Natural killer cell (primary cell): ENCODE data around the gene TLE1. TPM values are rescaled to one million over a fixed set of nuclear protein-coding genes. Genes with fewer than 3 reads are reported as not detected.

ENCODE experiments used
- ATAC-seq, 3 donors: fragments of 150-1000 bp in 2 of 3; fragments of 200-7000 bp in 1 of 3; cut with Tn5 transposase; 1 replicate in 1 of 3; 2 replicates in 2 of 3; pipeline ENCODE4 v1.10.0; 2021; ENCODE audit warnings: mild to moderate bottlenecking in 2 of 3, moderate library complexity in 2 of 3
- DNase-seq, 2 donors: peaks; one replicate each; pipeline versions ENCODE4 v3.0.0 to v3.0.0-alpha.2; 2013 to 2021; ENCODE audit warnings: mixed read lengths in 1 of 2
- H3K27ac ChIP-seq: one replicate; pipeline ENCODE4 v1.5.1; 2013; ENCODE audit warnings: mild to moderate bottlenecking, low read length
- H3K27me3 ChIP-seq: one replicate; pipeline ENCODE4 v1.6.1; 2013; ENCODE audit warnings: low read length; ENCODE audit not compliant: control insufficient read depth, insufficient read depth
- H3K36me3 ChIP-seq: one replicate; pipeline ENCODE4 v1.6.1; 2013; ENCODE audit warnings: low read length; ENCODE audit not compliant: control insufficient read depth, insufficient read depth
- H3K4me1 ChIP-seq: one replicate; pipeline ENCODE4 v1.6.1; 2013; ENCODE audit warnings: low read length; ENCODE audit not compliant: control insufficient read depth, insufficient read depth
- H3K4me3 ChIP-seq: one replicate; pipeline ENCODE4 v1.5.1; 2013; ENCODE audit warnings: low read length
- H3K9me3 ChIP-seq: one replicate; pipeline ENCODE4 v1.6.1; 2013; ENCODE audit warnings: low read length; ENCODE audit not compliant: control insufficient read depth, insufficient read depth
- H3K27ac Mint-ChIP-seq, 2 donors: one replicate each; pipeline ENCODE4 v1.8.0; 2022; ENCODE audit warnings: mild to moderate bottlenecking in 2 of 2, mixed read lengths in 2 of 2, moderate library complexity in 1 of 2
- H3K27me3 Mint-ChIP-seq, 2 donors: one replicate each; pipeline ENCODE4 v1.8.0; 2022; ENCODE audit warnings: low read depth in 2 of 2, mixed read lengths in 2 of 2
- H3K36me3 Mint-ChIP-seq: one replicate; pipeline ENCODE4 v1.8.0; 2022; ENCODE audit warnings: mixed read lengths
- H3K4me1 Mint-ChIP-seq, 2 donors: one replicate each; pipeline ENCODE4 v1.8.0; 2022; ENCODE audit warnings: mixed read lengths in 2 of 2
- H3K4me3 Mint-ChIP-seq: one replicate; pipeline ENCODE4 v1.8.0; 2022; ENCODE audit warnings: mild to moderate bottlenecking, moderate library complexity, mixed read lengths
- H3K9me3 Mint-ChIP-seq, 2 donors: one replicate each; pipeline ENCODE4 v1.8.0; 2022; ENCODE audit warnings: mixed read lengths in 2 of 2
- CTCF ChIP-seq: fragments of 200-600 bp; IDR thresholded peaks from one replicate; pipeline ENCODE4 v1.8.0; 2022; ENCODE audit warnings: antibody characterized with exemption
- WGBS: methylation state at CpG from one replicate; pipeline ENCODE4 v1.1.7; 2013; ENCODE audit warnings: missing lambda C conversion rate; ENCODE audit not compliant: insufficient coverage; 5-methylcytosine and 5-hydroxymethylcytosine counted together
- intact Hi-C: fragments of 100-400 bp; cut with micrococcal nuclease; formaldehyde crosslinking; loops from one replicate; pipeline ENCODE4 v1.14.2; 2022
- total RNA-seq, 4 donors: library from RNA; stranded (reverse); fragments of 120-200 nt in 1 of 4; gene quantifications; one replicate each; pipeline versions ENCODE4 v1.2.3 to v1.2.4, GENCODE V29; 2013 to 2022

TLE1 gene
- total RNA-seq, 3 donors from 2014 or later (not counting 1 experiment from before 2014, with no cell fraction given) = 38.8 to 58.9 (median 44.5) TPM

GRCh38 chr9:81535542-81536241, 153.7 kb downstream of the TLE1 start:
- H3K36me3 ChIP-seq = no peaks in the 10 kb centered on the region
- H3K4me1 ChIP-seq = no peaks in the 10 kb centered on the region
- no peak overlapping the region for H3K4me3 ChIP-seq
- H3K36me3 Mint-ChIP-seq = no peaks in the 10 kb centered on the region
- no peak overlapping the region for H3K27ac ChIP-seq
- DNase-seq = no peak
- H3K4me1 Mint-ChIP-seq = peaks cover 19 to 23% of the 10 kb centered on the region in 2 donors
- TF ChIP-seq CTCF = no peak
- 97% methylated on average over 6 of the region's 9 CpGs for WGBS
- H3K9me3 ChIP-seq = no peaks in the 10 kb centered on the region
- H3K9me3 Mint-ChIP-seq = no peaks in the 10 kb centered on the region
- no peak for ATAC-seq
- no peak overlapping the region for H3K4me3 Mint-ChIP-seq
- intact Hi-C loops = loop anchor here (5.0 kb wide), 1 partner anchor 152 kb away; the partner anchor contains the start of gene TLE1
- H3K27me3 Mint-ChIP-seq = peaks cover 13 to 20% of the 10 kb centered on the region in 2 donors
- H3K27me3 ChIP-seq = no peaks in the 10 kb centered on the region
- no peak overlapping the region for H3K27ac Mint-ChIP-seq

GRCh38 chr9:81534138-81534875, 155.0 kb downstream of the TLE1 start:
- H3K27ac Mint-ChIP-seq = no peak overlapping the region
- Histone ChIP-seq H3K36me3 (no peaks in the 10 kb centered on the region), H3K4me1 (no peaks in the 10 kb centered on the region), H3K9me3 (no peaks in the 10 kb centered on the region), H3K27ac (no peak overlapping the region), H3K27me3 (no peaks in the 10 kb centered on the region), H3K4me3 (no peak overlapping the region)
- DNase-seq (no peak), ATAC-seq (no peak)
- no peak for TF ChIP-seq CTCF
- WGBS = 83% methylated on average over 4 of the region's 4 CpGs
- H3K27me3 Mint-ChIP-seq = peaks cover 13 to 22% of the 10 kb centered on the region in 2 donors
- peaks cover 12 to 13% of the 10 kb centered on the region in 2 donors for H3K4me1 Mint-ChIP-seq
- no peaks in the 10 kb centered on the region for H3K9me3 Mint-ChIP-seq
- no peak overlapping the region for H3K4me3 Mint-ChIP-seq
- no peaks in the 10 kb centered on the region for H3K36me3 Mint-ChIP-seq
- intact Hi-C loops = no loop called here

Other genes starting within 250 kb of the TLE1 start
- not detected for gene SPATA31D4, start 238.9 kb upstream of the TLE1 start, total RNA-seq